Parathyroid adenoma (tissue), 2 donors: Measurements from ENCODE around the gene PTPN6.

Experiments
- H2AFZ ChIP-seq: fragments of 300-600 bp; sonication (generic); one replicate; pipeline ENCODE4 v1.7.0; 2017; ENCODE audit warnings: antibody characterized with exemption, mild to moderate bottlenecking
- H3K27ac ChIP-seq: fragments of 300-600 bp; sonication (generic); one replicate; pipeline ENCODE4 v1.7.0; 2017
- H3K27me3 ChIP-seq: fragments of 300-600 bp; sonication (generic); one replicate; pipeline ENCODE4 v1.7.0; 2017; ENCODE audit warnings: low read length; ENCODE audit not compliant: control insufficient read depth, insufficient read depth
- H3K36me3 ChIP-seq: fragments of 300-600 bp; sonication (generic); one replicate; pipeline ENCODE4 v1.7.0; 2017; ENCODE audit warnings: low read length; ENCODE audit not compliant: control insufficient read depth, insufficient read depth
- H3K4me1 ChIP-seq: fragments of 300-600 bp; sonication (generic); one replicate; pipeline ENCODE4 v1.7.0; 2017; ENCODE audit warnings: control low read depth
- H3K4me2 ChIP-seq: fragments of 300-600 bp; sonication (generic); one replicate; pipeline ENCODE4 v1.7.0; 2017; ENCODE audit warnings: low read length
- H3K4me3 ChIP-seq: fragments of 300-600 bp; sonication (generic); one replicate; pipeline ENCODE4 v1.7.0; 2017; ENCODE audit warnings: low read depth, low read length
- H3K79me2 ChIP-seq: fragments of 300-600 bp; sonication (generic); one replicate; pipeline ENCODE4 v1.7.0; 2017; ENCODE audit warnings: control low read depth
- H3K9ac ChIP-seq: fragments of 300-600 bp; sonication (generic); one replicate; pipeline ENCODE4 v1.7.0; 2017; ENCODE audit warnings: mild to moderate bottlenecking
- H3K9me3 ChIP-seq: fragments of 300-600 bp; sonication (generic); one replicate; pipeline ENCODE4 v1.7.0; 2017; ENCODE audit warnings: low read length; ENCODE audit not compliant: control insufficient read depth
- TF ChIP-seq, protein P1 (sequence below): fragments of 300-600 bp; sonication (generic); IDR thresholded peaks from one replicate; pipeline ENCODE4 v1.7.0; 2017; ENCODE audit warnings: antibody characterized with exemption, mild to moderate bottlenecking
- donor health status: primary hyperparathyroidism.

PTPN6 gene

GRCh38 chr12:6941782-6942181 is 9.4 kb upstream of the PTPN6 start:
- Histone ChIP-seq H3K9ac (no peak overlapping the region), H3K27me3 (no peaks in the 10 kb centered on the region), H3K4me3 (no peak overlapping the region), H2AFZ (no peak overlapping the region), H3K9me3 (no peaks in the 10 kb centered on the region), H3K79me2 (peaks cover 4% of the 10 kb centered on the region), H3K36me3 (no peaks in the 10 kb centered on the region), H3K4me1 (peaks cover 25% of the 10 kb centered on the region), H3K4me2 (no peak overlapping the region), H3K27ac (no peak overlapping the region)
- TF ChIP-seq, protein P1, sequence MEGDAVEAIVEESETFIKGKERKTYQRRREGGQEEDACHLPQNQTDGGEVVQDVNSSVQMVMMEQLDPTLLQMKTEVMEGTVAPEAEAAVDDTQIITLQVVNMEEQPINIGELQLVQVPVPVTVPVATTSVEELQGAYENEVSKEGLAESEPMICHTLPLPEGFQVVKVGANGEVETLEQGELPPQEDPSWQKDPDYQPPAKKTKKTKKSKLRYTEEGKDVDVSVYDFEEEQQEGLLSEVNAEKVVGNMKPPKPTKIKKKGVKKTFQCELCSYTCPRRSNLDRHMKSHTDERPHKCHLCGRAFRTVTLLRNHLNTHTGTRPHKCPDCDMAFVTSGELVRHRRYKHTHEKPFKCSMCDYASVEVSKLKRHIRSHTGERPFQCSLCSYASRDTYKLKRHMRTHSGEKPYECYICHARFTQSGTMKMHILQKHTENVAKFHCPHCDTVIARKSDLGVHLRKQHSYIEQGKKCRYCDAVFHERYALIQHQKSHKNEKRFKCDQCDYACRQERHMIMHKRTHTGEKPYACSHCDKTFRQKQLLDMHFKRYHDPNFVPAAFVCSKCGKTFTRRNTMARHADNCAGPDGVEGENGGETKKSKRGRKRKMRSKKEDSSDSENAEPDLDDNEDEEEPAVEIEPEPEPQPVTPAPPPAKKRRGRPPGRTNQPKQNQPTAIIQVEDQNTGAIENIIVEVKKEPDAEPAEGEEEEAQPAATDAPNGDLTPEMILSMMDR: no peak

- Histone ChIP-seq H3K9me3 (no peaks in the 10 kb centered on the region), H3K4me2 (no peak overlapping the region), H3K4me3 (no peak overlapping the region), H3K36me3 (no peaks in the 10 kb centered on the region), H3K27me3 (no peaks in the 10 kb centered on the region), H3K4me1 (peaks cover 29% of the 10 kb centered on the region), H3K79me2 (peaks cover 4% of the 10 kb centered on the region), H2AFZ (no peak overlapping the region), H3K9ac (no peak overlapping the region), H3K27ac (no peak overlapping the region)
- TF ChIP-seq, protein P1: no peak
Observed at GRCh38 chr12:6942331-6942665, 8.9 kb upstream of the PTPN6 start.

DNA sequence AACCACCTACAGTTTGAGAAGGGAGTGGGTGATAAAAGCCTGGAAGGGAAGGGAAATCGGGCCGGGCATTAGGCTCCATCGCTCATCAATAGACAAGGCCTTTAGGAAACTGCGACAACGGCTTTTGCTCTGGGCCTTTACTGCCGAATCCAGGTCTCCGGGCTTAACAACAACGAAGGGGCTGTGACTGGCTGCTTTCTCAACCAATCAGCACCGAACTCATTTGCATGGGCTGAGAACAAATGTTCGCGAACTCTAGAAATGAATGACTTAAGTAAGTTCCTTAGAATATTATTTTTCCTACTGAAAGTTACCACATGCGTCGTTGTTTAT is 7.8 kb upstream of the PTPN6 start:
- TF ChIP-seq, protein P1: no peak
- H3K27ac ChIP-seq: peak overlapping the region; percentile 92
- no peaks in the 10 kb centered on the region for H3K36me3 ChIP-seq
- H3K4me1 ChIP-seq: peaks cover 26% of the 10 kb centered on the region
- H3K27me3 ChIP-seq: no peaks in the 10 kb centered on the region
- H3K9me3 ChIP-seq: no peaks in the 10 kb centered on the region
- peak overlapping the region; percentile 98 for H3K4me2 ChIP-seq
- peak overlapping the region; percentile 48 for H2AFZ ChIP-seq
- H3K79me2 ChIP-seq: peaks cover 4% of the 10 kb centered on the region
- no peak overlapping the region for H3K9ac ChIP-seq
- H3K4me3 ChIP-seq: peak overlapping the region; percentile 76

GRCh38 chr12:6943722-6944380 is 7.3 kb upstream of the PTPN6 start, which contains the start of the genes C12orf57 and RNU7-1:
TSS of gene C12orf57 (plus strand) at chr12:6944022. CDS start at chr12:6944122, 100 bp downstream.
TSS of gene RNU7-1 (plus strand) at chr12:6943816.
- H2AFZ ChIP-seq: peak within 1 kb of the TSS; percentile 81
- TF ChIP-seq, protein P1: no peak
- no peaks in the 10 kb centered on the region for H3K27me3 ChIP-seq
- H3K4me1 ChIP-seq: peaks cover 22% of the 10 kb centered on the region
- peaks cover 4% of the 10 kb centered on the region for H3K79me2 ChIP-seq
- H3K36me3 ChIP-seq: no peaks in the 10 kb centered on the region
- H3K4me3 ChIP-seq: peak within 1 kb of the TSS; percentile 76
- H3K9ac ChIP-seq: peak within 1 kb of the TSS; percentile 42
- no peaks in the 10 kb centered on the region for H3K9me3 ChIP-seq
- peak within 1 kb of the TSS; percentile 92 for H3K27ac ChIP-seq
- peak within 1 kb of the TSS; percentile 98 for H3K4me2 ChIP-seq
